ENCODE measurements around the gene SFI1.

DNA sequence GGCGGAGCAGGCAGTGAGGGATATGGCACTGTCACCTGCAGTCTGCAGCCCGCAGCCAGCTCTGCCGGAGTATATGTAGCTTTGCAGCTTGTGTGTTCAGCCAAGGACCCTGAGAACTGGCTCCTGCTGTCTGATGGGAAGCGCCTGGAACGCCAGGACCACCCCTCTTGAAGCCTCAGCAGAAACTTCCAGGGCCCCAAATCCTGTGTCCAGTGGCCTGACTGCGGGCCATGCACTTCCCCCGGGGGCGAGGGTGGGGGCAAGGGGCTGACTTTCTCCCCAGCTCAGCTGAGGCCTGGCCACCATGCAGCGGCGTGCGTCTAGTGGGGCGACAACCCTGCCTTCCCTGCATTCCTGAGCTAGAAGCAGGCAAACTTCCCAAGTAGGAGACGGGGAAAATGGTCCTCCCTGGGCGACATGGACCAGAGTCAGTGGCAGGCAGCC lies 133.4 kb downstream of the SFI1 start:
- TF ChIP-seq, protein P1, sequence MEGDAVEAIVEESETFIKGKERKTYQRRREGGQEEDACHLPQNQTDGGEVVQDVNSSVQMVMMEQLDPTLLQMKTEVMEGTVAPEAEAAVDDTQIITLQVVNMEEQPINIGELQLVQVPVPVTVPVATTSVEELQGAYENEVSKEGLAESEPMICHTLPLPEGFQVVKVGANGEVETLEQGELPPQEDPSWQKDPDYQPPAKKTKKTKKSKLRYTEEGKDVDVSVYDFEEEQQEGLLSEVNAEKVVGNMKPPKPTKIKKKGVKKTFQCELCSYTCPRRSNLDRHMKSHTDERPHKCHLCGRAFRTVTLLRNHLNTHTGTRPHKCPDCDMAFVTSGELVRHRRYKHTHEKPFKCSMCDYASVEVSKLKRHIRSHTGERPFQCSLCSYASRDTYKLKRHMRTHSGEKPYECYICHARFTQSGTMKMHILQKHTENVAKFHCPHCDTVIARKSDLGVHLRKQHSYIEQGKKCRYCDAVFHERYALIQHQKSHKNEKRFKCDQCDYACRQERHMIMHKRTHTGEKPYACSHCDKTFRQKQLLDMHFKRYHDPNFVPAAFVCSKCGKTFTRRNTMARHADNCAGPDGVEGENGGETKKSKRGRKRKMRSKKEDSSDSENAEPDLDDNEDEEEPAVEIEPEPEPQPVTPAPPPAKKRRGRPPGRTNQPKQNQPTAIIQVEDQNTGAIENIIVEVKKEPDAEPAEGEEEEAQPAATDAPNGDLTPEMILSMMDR (IDR thresholded peaks at IDR 0.05; ENCODE audit: insufficient read depth, low read depth, low read length) = no peak
- TF ChIP-seq EZH2 (IDR thresholded peaks at IDR 0.05; ENCODE audit: insufficient read depth, low read length) = no peak
